HCT116 (cell line): ENCODE results near the gene PPM1B. TPM values are rescaled to one million over a fixed set of nuclear protein-coding genes. Genes with fewer than 3 reads are reported as not detected.

Experiments used
- ATAC-seq: fragments of 200-7000 bp; cut with Tn5 transposase; 2 replicates; pipeline ENCODE4 v1.9.1; 2020; ENCODE audit warnings: mild to moderate bottlenecking, moderate library complexity
- BruUV-seq: library from RNA; stranded (reverse); fragments of 400-500 nt; replicated peaks from 2 replicates; lab custom pipeline; 2021; lab: Mats Ljungman, UMichigan
- CTCF ChIA-PET: fragments of 300-600 bp; sonication (Branson Sonifier 250); formaldehyde crosslinking; loops from one replicate; lab custom pipeline; 2021; ENCODE audit warnings: antibody characterized with exemption; lab: Charles Lee
- POLR2A ChIA-PET: fragments of 300-600, 350-600 bp; sonication (Branson Sonifier 250); formaldehyde crosslinking; loops from one replicate; lab custom pipeline; 2021; ENCODE audit warnings: antibody characterized with exemption; lab: Charles Lee
- RAD21 ChIA-PET, 2 experiments: fragments of 300-600 bp; sonication (Branson Sonifier 250); formaldehyde crosslinking; loops; one replicate each; lab custom pipeline; 2023; ENCODE audit warnings: low total read pairs in 2 of 2; ENCODE audit not compliant: uncharacterized antibody in 2 of 2, unreplicated experiment in 2 of 2, low non-redundant PET in 1 of 2; lab: Charles Lee
- DNase-seq: peaks from one replicate; pipeline ENCODE4 v3.0.0-alpha.2; 2010; ENCODE audit warnings: low read depth, low spot score
- H2AFZ ChIP-seq: fragments of 200-600 bp; shearing (Covaris generic), sonication (generic); 2 replicates; pipeline ENCODE4 v1.6.1; 2017; ENCODE audit warnings: low read depth, mixed run types, mixed read lengths, antibody characterized with exemption, low read length; ENCODE audit not compliant: poor library complexity, severe bottlenecking
- H3K27ac ChIP-seq: 2 replicates; pipeline ENCODE4 v1.5.1; 2012; ENCODE audit warnings: low read depth, low read length
- H3K27me3 ChIP-seq: fragments of 200-600 bp; sonication (generic); 2 replicates; pipeline ENCODE4 v1.6.1; 2016; ENCODE audit warnings: mixed run types, low read length, mixed read lengths; ENCODE audit not compliant: insufficient read depth
- H3K36me3 ChIP-seq, 2 experiments: fragments of 200-500 bp in 1 of 2; fragments of 200-600 bp in 1 of 2; sonication (Bioruptor generic) in 1 of 2; sonication (generic) in 1 of 2; 2 replicates each; pipeline versions ENCODE4 v1.5.1 to v1.6.1; 2014 to 2016; ENCODE audit warnings: low read length in 2 of 2, inconsistent platforms in 1 of 2, mixed read lengths in 1 of 2, mixed run types in 1 of 2; ENCODE audit not compliant: insufficient read depth in 2 of 2, control insufficient read depth in 1 of 2
- H3K4me1 ChIP-seq, 2 experiments: fragments of 200-600 bp in 1 of 2; sonication (generic) in 1 of 2; 2 replicates each; pipeline versions ENCODE4 v1.5.1 to v1.6.1; 2012 to 2017; ENCODE audit warnings: low read length in 2 of 2, inconsistent platforms in 1 of 2, mild to moderate bottlenecking in 1 of 2, mixed read lengths in 1 of 2, mixed run types in 1 of 2, moderate library complexity in 1 of 2; ENCODE audit not compliant: insufficient read depth in 2 of 2, control insufficient read depth in 1 of 2
- H3K4me2 ChIP-seq: fragments of 200-600 bp; sonication (generic); 2 replicates; pipeline ENCODE4 v1.6.1; 2017; ENCODE audit warnings: mixed run types, low read length, mixed read lengths
- H3K4me3 ChIP-seq, 2 experiments: fragments of 200-600 bp in 1 of 2; sonication (generic) in 1 of 2; replicated peaks in 1 of 2; 2 replicates each; pipeline ENCODE4 v1.5.1; 2011 to 2016; ENCODE audit warnings: low read length in 2 of 2, control low read depth in 1 of 2, low read depth in 1 of 2, mild to moderate bottlenecking in 1 of 2, mixed read lengths in 1 of 2, mixed run types in 1 of 2
- H3K79me2 ChIP-seq: fragments of 200-600 bp; sonication (generic); 2 replicates; pipeline ENCODE4 v1.6.1; 2017; ENCODE audit warnings: mild to moderate bottlenecking, mixed run types, low read length, moderate library complexity, mixed read lengths; ENCODE audit not compliant: insufficient read depth
- H3K9ac ChIP-seq: fragments of 200-600 bp; sonication (generic); 2 replicates; pipeline ENCODE4 v1.6.1; 2016; ENCODE audit warnings: low read length, mixed read lengths
- H3K9me2 ChIP-seq: fragments of 200-600 bp; sonication (generic), shearing (Covaris generic); 2 replicates; pipeline ENCODE4 v1.6.1; 2017; ENCODE audit warnings: mixed run types, mild to moderate bottlenecking, moderate library complexity; ENCODE audit not compliant: insufficient read depth
- H3K9me3 ChIP-seq, 2 experiments: fragments of 200-500 bp in 1 of 2; fragments of 200-600 bp in 1 of 2; sonication (Bioruptor generic) in 1 of 2; sonication (generic) in 1 of 2; 2 replicates each; pipeline ENCODE4 v1.6.1; 2014 to 2017; ENCODE audit warnings: low read length in 2 of 2, mixed read lengths in 2 of 2, inconsistent platforms in 1 of 2, low read depth in 1 of 2, mild to moderate bottlenecking in 1 of 2, mixed run types in 1 of 2, moderate library complexity in 1 of 2; ENCODE audit not compliant: control insufficient read depth in 1 of 2, insufficient read depth in 1 of 2
- H4K20me1 ChIP-seq: fragments of 200-600 bp; sonication (generic), shearing (Covaris generic); 2 replicates; pipeline ENCODE4 v1.6.1; 2017; ENCODE audit warnings: mixed run types, mild to moderate bottlenecking, moderate library complexity; ENCODE audit not compliant: insufficient read depth
- EGR1 ChIP-seq: IDR thresholded peaks from 2 replicates; pipeline ENCODE4 v1.6.1; 2012; ENCODE audit warnings: low read depth
- EZH2 ChIP-seq: fragments of 200-600 bp; sonication (generic); IDR thresholded peaks from 2 replicates; pipeline ENCODE4 v1.6.1; 2017; ENCODE audit warnings: antibody characterized with exemption, mixed run types
- EZH2phosphoT487 ChIP-seq: fragments of 200-600 bp; IDR thresholded peaks from 2 replicates; pipeline ENCODE4 v1.6.1; 2018; ENCODE audit warnings: antibody characterized with exemption, borderline replicate concordance
- JUND ChIP-seq: IDR thresholded peaks from 2 replicates; pipeline ENCODE4 v1.6.1; 2012
- POLR2A ChIP-seq: IDR thresholded peaks from 2 replicates; pipeline ENCODE4 v1.7.0; 2011; ENCODE audit warnings: borderline replicate concordance; ENCODE audit not compliant: insufficient read depth, insufficient read length; ENCODE audit errors: extremely low read depth
- ZFX ChIP-seq: fragments of 450-650 bp; IDR thresholded peaks from 2 replicates; pipeline ENCODE4 v1.6.1; 2017
- intact Hi-C: fragments of 100-400 bp; cut with micrococcal nuclease; formaldehyde crosslinking; loops from 2 replicates; pipeline ENCODE4 v1.10.0; 2022
- total RNA-seq: library from RNA; stranded (reverse); gene quantifications from one replicate; pipeline ENCODE4 v1.2.1, GENCODE V29; 2021; ENCODE audit not compliant: unreplicated experiment
- TF ChIP-seq, protein P1 (sequence below): IDR thresholded peaks from 2 replicates; pipeline ENCODE4 v1.6.1; 2012; ENCODE audit warnings: low read depth

PPM1B gene
- total RNA-seq, 1 experiment from 2014 or later, result 36.9 TPM

DNA sequence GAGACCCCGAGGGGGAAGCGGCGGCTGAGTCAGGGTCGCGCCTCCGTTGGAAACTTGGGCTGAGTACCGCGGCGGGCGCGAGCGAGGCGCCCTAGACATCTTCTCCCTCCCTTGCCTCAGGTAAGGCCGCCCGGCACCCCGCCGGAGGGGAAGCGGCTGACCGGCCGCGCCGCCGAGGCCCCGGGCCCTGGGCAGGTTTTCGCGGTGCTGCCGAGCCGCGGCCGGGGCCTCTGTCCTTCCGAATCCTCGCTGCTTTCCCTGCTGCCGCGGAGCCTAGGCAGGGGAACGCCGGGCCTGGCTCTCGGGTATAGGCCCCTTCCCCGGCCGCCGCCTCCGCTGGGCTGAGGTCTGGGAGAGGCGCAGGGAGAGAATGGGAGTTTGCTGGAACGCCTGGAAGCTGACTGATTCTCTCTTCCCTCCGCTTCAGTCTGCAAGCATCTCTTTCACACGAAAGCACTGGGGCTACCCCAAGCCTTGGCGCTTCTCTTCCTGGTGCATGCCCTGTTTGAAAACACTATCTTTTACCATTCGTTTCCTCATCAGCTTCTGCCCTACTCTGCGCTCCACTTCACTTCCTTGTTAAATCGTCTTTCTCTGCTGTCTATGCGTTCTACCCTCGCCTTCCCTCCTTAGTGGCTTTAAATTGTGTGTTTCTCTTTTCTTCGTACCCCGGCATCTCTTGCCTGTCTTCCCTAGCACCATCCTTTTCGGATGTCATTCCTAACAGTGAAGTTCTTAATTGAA lies 652 bp downstream of the PPM1B start:
- Histone ChIP-seq H3K4me3 (peak overlapping the region; percentile 78 to 86), H3K36me3 (no peaks in the 10 kb centered on the region), H3K79me2 (peaks cover 52% of the 10 kb centered on the region), H3K4me2 (peak overlapping the region; percentile 93), H3K27me3 (no peaks in the 10 kb centered on the region), H3K9me3 (no peaks in the 10 kb centered on the region), H2AFZ (no peak overlapping the region)
- ATAC-seq, result no peak
- no peak for TF ChIP-seq POLR2A
- TF ChIP-seq ZFX, result peak; percentile 93
- TF ChIP-seq, all 23 proteins: peak for 1
- Histone ChIP-seq H3K27ac (peak overlapping the region; percentile 70), H3K9ac (peak overlapping the region; percentile 87), H3K4me1 (peaks cover 7 to 63% of the 10 kb centered on the region in 2 experiments), H4K20me1 (0 out of 2 replicates have a peak, but pooled peaks cover 6% of the 10 kb centered on the region), H3K9me2 (no peaks in the 10 kb centered on the region)
- intact Hi-C loops, result no loop called here
- no peak for DNase-seq
- ChIA-PET CTCF (no interaction called here), POLR2A (no interaction called here), RAD21 (no interaction called here)
- BruUV-seq, result no TSS peak

DNA sequence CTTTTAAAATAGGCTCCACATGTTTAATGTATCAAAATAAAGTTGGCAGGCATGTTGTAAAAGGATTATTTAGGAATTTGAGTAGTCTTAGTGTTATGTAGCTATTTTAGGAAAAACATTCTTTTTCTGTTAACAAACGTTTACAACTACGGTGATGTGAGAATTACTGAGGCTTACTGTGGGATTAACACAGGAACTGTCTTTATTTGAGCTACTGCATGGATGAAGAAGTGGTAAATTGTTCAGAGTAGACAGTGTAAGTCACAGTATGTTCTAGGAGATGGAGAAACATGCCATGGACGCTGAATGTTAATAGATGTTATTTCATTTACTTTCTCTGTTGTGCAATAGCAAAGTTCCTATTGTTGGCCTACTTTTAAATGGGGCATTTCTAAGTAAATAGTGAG lies 1.6 kb downstream of the PPM1B start:
- H3K27ac ChIP-seq, result peak overlapping the region; percentile 37; the same call in 1 of the 2 replicates
- BruUV-seq, result no TSS peak
- H3K27me3 ChIP-seq, result no peaks in the 10 kb centered on the region
- H3K9me3 ChIP-seq, result no peaks in the 10 kb centered on the region
- TF ChIP-seq EZH2, result no peak
- TF ChIP-seq, protein P1, sequence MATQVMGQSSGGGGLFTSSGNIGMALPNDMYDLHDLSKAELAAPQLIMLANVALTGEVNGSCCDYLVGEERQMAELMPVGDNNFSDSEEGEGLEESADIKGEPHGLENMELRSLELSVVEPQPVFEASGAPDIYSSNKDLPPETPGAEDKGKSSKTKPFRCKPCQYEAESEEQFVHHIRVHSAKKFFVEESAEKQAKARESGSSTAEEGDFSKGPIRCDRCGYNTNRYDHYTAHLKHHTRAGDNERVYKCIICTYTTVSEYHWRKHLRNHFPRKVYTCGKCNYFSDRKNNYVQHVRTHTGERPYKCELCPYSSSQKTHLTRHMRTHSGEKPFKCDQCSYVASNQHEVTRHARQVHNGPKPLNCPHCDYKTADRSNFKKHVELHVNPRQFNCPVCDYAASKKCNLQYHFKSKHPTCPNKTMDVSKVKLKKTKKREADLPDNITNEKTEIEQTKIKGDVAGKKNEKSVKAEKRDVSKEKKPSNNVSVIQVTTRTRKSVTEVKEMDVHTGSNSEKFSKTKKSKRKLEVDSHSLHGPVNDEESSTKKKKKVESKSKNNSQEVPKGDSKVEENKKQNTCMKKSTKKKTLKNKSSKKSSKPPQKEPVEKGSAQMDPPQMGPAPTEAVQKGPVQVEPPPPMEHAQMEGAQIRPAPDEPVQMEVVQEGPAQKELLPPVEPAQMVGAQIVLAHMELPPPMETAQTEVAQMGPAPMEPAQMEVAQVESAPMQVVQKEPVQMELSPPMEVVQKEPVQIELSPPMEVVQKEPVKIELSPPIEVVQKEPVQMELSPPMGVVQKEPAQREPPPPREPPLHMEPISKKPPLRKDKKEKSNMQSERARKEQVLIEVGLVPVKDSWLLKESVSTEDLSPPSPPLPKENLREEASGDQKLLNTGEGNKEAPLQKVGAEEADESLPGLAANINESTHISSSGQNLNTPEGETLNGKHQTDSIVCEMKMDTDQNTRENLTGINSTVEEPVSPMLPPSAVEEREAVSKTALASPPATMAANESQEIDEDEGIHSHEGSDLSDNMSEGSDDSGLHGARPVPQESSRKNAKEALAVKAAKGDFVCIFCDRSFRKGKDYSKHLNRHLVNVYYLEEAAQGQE, result no peak
- TF ChIP-seq ZFX, result no peak
- no peak for TF ChIP-seq EGR1
- no peak for TF ChIP-seq JUND
- no peak for TF ChIP-seq EZH2phosphoT487
- peaks cover 59% of the 10 kb centered on the region for H3K79me2 ChIP-seq
- peaks cover 7 to 69% of the 10 kb centered on the region in 2 experiments for H3K4me1 ChIP-seq
- no peak overlapping the region for H2AFZ ChIP-seq
- H3K4me3 ChIP-seq, result peak overlapping the region; percentile 78 to 86
- H4K20me1 ChIP-seq, result 0 out of 2 replicates have a peak, but pooled peaks cover 6% of the 10 kb centered on the region
- H3K36me3 ChIP-seq, result no peaks in the 10 kb centered on the region
- ATAC-seq (no peak), DNase-seq (no peak)
- peak overlapping the region; percentile 87 for H3K9ac ChIP-seq
- ChIA-PET CTCF (no interaction called here), RAD21 (no interaction called here), POLR2A (no interaction called here)
- intact Hi-C loops, result no loop called here
- H3K4me2 ChIP-seq, result peak overlapping the region; percentile 93
- no peaks in the 10 kb centered on the region for H3K9me2 ChIP-seq
